ENCODE measurements around the gene PDLIM3.
"Not testable (repeated sequence)": the region's sequence is repeated elsewhere in the genome, so short reads cannot be mapped to it uniquely, and the experiment has no call there.

Gene PDLIM3

GRCh38 chr4:185559915-185560281 is 24.6 kb upstream of the PDLIM3 start:
- no peak overlapping the region for H3K27ac ChIP-seq (replicated peaks)
- TF ChIP-seq REST (IDR thresholded peaks at IDR 0.05; ENCODE audit: insufficient replicate concordance, low read depth) = no peak
- no peak for TF ChIP-seq SPI1 (IDR thresholded peaks at IDR 0.05; ENCODE audit: borderline replicate concordance, low read depth)
- TF ChIP-seq POLR2AphosphoS5 (IDR thresholded peaks at IDR 0.05; ENCODE audit: low read depth) = no peak
- TF ChIP-seq CTCF (IDR thresholded peaks at IDR 0.05; ENCODE audit: insufficient read depth, low read length) = no peak
- no peak for TF ChIP-seq GABPA (IDR thresholded peaks at IDR 0.05; ENCODE audit: low read depth)
- no peaks in the 10 kb centered on the region for H3K27me3 ChIP-seq (ENCODE audit: insufficient read depth, poor library complexity, severe bottlenecking)
- H3K4me3 ChIP-seq (replicated peaks; ENCODE audit: insufficient read depth, low read length) = no peak overlapping the region
- DNase-seq (ENCODE audit: low read depth in 1 of 2, low spot score in 1 of 2) = no peak

DNA sequence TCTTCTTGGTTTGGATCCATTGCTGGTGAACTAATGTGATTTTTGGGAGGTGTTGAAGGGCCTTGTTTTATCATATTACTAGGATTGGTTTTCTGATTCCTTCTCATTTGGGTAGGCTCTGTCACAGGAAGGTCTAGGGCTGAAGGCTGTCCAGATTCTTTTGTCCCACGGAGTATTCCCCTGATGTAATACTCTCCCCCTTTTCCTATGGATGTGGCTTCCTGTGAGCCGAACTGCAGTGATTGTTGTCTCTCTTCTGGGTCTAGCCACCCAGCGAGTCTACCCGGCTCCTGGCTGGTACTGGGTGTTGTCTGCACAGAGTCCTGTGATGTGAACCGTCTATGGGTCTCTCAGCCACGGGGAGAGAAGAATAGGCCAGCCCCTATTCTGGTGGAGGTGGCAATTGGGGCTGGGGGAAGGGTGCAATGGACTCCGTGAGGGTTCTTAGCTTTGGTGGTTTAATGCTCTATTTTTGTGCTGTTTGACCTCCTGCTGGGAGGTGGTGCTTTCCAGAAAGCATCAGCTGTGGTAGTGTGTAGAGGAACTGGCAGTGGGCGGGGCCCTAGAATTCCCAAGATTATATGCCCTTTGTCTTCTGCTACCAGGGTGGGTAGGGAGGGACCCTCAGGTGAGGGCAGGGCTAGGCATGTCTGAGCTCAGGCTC is 24.1 kb upstream of the PDLIM3 start:
- not testable (repeated sequence) for H3K27ac ChIP-seq (replicated peaks); H3K4me3 ChIP-seq (replicated peaks; ENCODE audit: insufficient read depth, low read length); H3K27me3 ChIP-seq (ENCODE audit: insufficient read depth, poor library complexity, severe bottlenecking); DNase-seq (ENCODE audit: low read depth in 1 of 2, low spot score in 1 of 2)

DNA sequence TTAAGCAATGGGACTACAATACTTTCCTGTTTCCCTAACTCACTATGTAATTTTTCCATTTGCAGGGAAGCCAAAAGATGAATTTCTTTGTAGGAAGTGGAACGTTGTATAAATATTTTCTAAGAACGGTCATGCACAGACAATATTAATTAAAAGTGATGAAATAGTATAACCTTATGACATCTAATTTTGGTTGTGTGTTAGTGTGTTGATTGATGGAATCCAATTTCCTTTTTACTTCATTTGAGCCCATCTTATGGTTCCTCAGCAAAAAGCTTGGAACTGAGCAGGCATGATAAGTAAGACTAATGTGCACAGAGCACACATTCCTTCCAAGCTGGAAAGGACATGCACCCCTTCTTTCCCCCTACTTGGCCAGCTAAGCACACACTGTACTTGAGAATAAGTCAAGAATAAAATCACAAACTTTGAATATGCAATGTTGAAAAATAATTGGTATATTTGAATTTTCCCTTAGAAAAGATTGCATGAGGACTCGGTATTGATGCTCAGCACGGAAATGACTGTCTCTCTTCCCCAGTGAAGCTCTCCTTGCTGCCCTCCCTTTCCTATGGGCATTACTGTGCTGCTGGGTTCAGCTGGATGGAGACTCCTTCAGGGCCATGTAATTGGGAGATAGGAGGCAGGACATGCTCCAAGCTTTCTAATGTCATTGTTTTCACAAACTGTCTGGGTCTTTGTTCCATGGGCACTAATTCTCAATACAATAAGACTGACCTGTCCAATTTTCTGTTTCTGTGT is 19.2 kb upstream of the PDLIM3 start:
- DNase-seq (ENCODE audit: low read depth in 1 of 2, low spot score in 1 of 2) = no peak
- H3K27ac ChIP-seq (replicated peaks) = no peak overlapping the region
- no peak overlapping the region for H3K4me3 ChIP-seq (replicated peaks; ENCODE audit: insufficient read depth, low read length)
- peaks cover 3% of the 10 kb centered on the region for H3K27me3 ChIP-seq (ENCODE audit: insufficient read depth, poor library complexity, severe bottlenecking)
- TF ChIP-seq REST (IDR thresholded peaks at IDR 0.05; ENCODE audit: insufficient replicate concordance, low read depth) = no peak
- TF ChIP-seq POLR2AphosphoS5 (IDR thresholded peaks at IDR 0.05; ENCODE audit: low read depth) = no peak
- TF ChIP-seq CTCF (IDR thresholded peaks at IDR 0.05; ENCODE audit: insufficient read depth, low read length) = no peak
- TF ChIP-seq SPI1 (IDR thresholded peaks at IDR 0.05; ENCODE audit: borderline replicate concordance, low read depth) = no peak
- no peak for TF ChIP-seq GABPA (IDR thresholded peaks at IDR 0.05; ENCODE audit: low read depth)

GRCh38 chr4:185552254-185552653 is 16.9 kb upstream of the PDLIM3 start:
- TF ChIP-seq REST (IDR thresholded peaks at IDR 0.05; ENCODE audit: insufficient replicate concordance, low read depth) (no peak), SPI1 (IDR thresholded peaks at IDR 0.05; ENCODE audit: borderline replicate concordance, low read depth) (no peak), CTCF (IDR thresholded peaks at IDR 0.05; ENCODE audit: insufficient read depth, low read length) (no peak), POLR2AphosphoS5 (IDR thresholded peaks at IDR 0.05; ENCODE audit: low read depth) (no peak), GABPA (IDR thresholded peaks at IDR 0.05; ENCODE audit: low read depth) (no peak)
- Histone ChIP-seq H3K4me3 (replicated peaks; ENCODE audit: insufficient read depth, low read length) (no peak overlapping the region), H3K27ac (replicated peaks) (no peak overlapping the region), H3K27me3 (ENCODE audit: insufficient read depth, poor library complexity, severe bottlenecking) (peaks cover 3% of the 10 kb centered on the region)
- DNase-seq (ENCODE audit: low read depth in 1 of 2, low spot score in 1 of 2) = no peak
